Measurements from ENCODE around the gene TSPAN2. TPM values are rescaled to one million over a fixed set of nuclear protein-coding genes. Genes with fewer than 3 reads are reported as not detected.

TSPAN2 gene
- total and polyA plus RNA-seq, 7 donors: 0.46 to 122 (median 61.5) TPM

DNA sequence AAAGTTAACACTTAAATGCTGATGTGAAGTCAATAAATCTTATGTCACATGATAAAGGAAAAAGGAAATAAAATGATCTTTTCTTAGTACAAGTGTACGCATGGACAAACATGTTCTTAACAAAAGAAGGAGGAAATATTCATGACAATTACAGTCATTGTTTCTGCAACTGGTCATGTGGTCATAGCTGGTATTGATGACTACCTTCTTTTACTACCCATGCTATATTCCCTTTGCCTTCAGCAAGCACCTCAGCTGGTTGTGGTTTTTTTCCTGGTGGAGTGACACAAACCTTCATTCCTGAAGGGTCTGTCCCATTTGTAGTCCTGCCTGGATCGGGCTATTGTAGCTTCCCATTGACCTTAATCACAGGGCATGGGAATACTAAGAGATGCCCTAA lies 83.1 kb downstream of the TSPAN2 start:
- Histone ChIP-seq H3K4me1 (no peaks in the 10 kb centered on the region), H3K9me3 (no peaks in the 10 kb centered on the region), H3K27me3 (no peaks in the 10 kb centered on the region), H3K36me3 (no peaks in the 10 kb centered on the region), H3K27ac (no peak overlapping the region), H3K4me3 (no peak overlapping the region)
- DNase-seq: no peak
- intact Hi-C loops (cut with DNase I): no loop called here
- TF ChIP-seq, protein P1, sequence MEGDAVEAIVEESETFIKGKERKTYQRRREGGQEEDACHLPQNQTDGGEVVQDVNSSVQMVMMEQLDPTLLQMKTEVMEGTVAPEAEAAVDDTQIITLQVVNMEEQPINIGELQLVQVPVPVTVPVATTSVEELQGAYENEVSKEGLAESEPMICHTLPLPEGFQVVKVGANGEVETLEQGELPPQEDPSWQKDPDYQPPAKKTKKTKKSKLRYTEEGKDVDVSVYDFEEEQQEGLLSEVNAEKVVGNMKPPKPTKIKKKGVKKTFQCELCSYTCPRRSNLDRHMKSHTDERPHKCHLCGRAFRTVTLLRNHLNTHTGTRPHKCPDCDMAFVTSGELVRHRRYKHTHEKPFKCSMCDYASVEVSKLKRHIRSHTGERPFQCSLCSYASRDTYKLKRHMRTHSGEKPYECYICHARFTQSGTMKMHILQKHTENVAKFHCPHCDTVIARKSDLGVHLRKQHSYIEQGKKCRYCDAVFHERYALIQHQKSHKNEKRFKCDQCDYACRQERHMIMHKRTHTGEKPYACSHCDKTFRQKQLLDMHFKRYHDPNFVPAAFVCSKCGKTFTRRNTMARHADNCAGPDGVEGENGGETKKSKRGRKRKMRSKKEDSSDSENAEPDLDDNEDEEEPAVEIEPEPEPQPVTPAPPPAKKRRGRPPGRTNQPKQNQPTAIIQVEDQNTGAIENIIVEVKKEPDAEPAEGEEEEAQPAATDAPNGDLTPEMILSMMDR (IDR thresholded peaks at IDR 0.05): no peak
- TF ChIP-seq POLR2A (IDR thresholded peaks at IDR 0.05): no peak
- no peak for TF ChIP-seq POLR2AphosphoS5 (IDR thresholded peaks at IDR 0.05)
- TF ChIP-seq EP300 (IDR thresholded peaks at IDR 0.05): no peak
- WGBS, 2 donors: 78 to 80% methylated on average over 2 of the region's 2 CpGs

Other genes with a start within 250 kb of the TSPAN2 start
- gene SYCP1, start 234.6 kb downstream of the TSPAN2 start, total RNA-seq: not detected
- not detected for gene SYCP1, start 234.6 kb downstream of the TSPAN2 start, polyA plus RNA-seq
- gene TSHB, start 59.7 kb downstream of the TSPAN2 start, total RNA-seq: not detected
- not detected for gene TSHB, start 59.7 kb downstream of the TSPAN2 start, polyA plus RNA-seq
- gene NGF, start 248.7 kb upstream of the TSPAN2 start, total RNA-seq: 1 to 10 TPM in 3 of 4 donors, under 1 TPM in 1; 0.83 to 5.6 (median 4.7) TPM
- gene NGF, start 248.7 kb upstream of the TSPAN2 start, polyA plus RNA-seq: 1 to 10 TPM in 1 of 3 donors, not detected in 2; 1.3 TPM